Measurements from ENCODE around the gene CNOT4.
"Not testable (repeated sequence)": the region's sequence is repeated elsewhere in the genome, so short reads cannot be mapped to it uniquely, and the experiment has no call there.

CNOT4 gene

GRCh38 chr7:135355377-135356048, 154.4 kb downstream of the CNOT4 start:
- DNase-seq = no peak

DNA sequence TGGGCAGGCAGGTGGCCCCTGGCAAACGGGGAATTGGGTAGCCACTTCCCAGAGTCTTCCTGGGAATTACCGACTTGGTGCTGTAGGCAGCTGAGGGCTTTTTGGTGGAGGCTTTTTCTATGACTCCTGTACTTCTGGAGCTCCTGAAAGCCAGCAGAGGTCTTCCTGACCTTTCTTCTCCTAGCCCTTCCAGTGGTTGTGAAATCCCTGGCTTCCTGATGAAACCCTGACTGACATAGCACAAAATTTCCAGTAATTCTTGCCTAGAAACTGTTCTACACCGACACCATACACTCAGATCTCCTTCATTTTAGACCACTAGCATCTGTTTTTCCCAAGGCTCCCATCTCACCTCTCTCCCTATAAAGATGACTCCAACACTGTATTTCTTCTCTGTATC, 156.1 kb downstream of the CNOT4 start:
- no peak for DNase-seq

- DNase-seq = no peak
Measured at GRCh38 chr7:135352285-135352684, 157.6 kb downstream of the CNOT4 start.

DNA sequence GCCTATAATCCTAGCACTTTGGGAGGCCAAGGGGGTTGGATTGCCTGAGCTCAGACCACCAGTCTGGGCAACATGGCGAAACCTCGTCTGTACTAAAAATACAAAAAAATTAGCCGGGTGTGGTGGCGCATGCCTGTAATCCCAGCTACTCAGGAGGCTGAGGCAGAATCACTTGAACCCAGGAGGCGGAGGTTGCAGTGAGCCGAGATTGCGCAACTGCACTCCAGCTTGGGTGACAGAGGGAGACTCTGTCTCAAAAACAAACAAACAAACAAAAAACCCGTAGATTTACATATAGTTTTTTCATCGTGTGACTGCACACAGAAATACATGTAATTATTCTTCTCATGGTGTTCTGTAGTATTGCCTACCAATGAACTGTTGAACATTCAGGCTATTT, 158.8 kb downstream of the CNOT4 start:
- DNase-seq = not testable (repeated sequence)

DNA sequence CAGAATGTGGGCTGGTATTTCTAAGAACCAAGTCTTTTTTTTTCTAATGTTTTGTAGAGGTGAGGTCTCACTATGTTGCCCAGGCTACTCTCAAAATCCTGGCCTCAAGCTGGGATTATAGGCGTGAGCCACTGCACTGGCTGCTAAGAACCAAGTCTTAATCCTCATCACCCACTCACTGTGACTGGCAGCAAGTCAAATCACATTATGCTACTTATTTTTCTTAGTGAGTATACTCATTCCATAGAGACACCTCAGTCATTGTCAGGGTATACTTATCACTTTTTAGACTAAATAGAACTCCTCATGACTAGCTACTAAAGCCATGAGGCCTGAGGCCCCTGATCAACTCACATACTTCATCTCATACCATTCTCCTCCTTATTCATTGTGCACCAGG, 160.2 kb downstream of the CNOT4 start:
- no peak for DNase-seq

- DNase-seq = no peak
Measured at GRCh38 chr7:135348493-135348892, 161.4 kb downstream of the CNOT4 start.

DNA sequence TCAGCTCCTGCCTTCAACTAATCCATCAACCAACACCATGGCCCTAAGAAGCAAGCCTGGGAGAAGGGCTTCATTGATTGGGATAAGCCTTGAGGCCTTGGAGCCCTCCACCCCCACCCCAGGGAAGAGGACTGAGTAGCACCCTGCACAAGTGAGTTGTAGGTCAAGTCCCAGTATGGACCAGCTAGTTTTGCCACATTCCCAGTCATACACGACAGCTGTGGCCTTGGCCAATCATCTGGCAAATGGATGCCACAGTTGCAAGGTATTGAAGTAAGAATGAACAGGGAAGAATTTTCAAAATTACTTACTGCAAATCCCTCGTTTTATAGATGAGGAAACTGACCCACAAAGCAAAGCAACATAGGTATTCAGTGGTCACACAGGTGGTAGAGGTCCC, 166.5 kb downstream of the CNOT4 start:
- no peak for DNase-seq

GRCh38 chr7:135342887-135343286, 167.0 kb downstream of the CNOT4 start:
- DNase-seq = no peak

- no peak for DNase-seq
Measured at GRCh38 chr7:135341049-135341448, 168.9 kb downstream of the CNOT4 start.

- no peak for DNase-seq
Measured at GRCh38 chr7:135337977-135338550, 171.8 kb downstream of the CNOT4 start.

DNA sequence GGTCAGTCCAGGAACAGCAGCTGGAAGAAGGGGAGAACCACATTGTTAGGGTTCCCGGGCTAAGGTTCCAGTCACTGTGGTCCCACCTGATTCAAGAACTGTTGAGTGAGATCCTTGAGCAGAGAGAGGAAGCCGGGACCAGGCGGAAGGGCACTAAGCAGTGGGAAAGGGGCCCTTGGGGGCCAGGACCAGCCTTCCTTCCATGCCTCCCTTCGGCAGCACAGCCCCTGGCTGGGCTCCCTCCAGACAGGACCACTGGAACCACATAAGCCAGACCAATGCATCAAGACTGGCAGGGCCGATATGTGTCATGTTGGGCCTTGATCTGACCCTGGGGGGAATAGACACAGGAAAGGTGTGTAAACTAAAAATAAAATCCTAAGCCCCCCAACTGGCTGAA, 172.4 kb downstream of the CNOT4 start:
- DNase-seq = no peak

GRCh38 chr7:135335628-135336139, 174.2 kb downstream of the CNOT4 start:
- DNase-seq = peak; percentile 60

- no peak for DNase-seq
Measured at GRCh38 chr7:135334830-135335543, 174.9 kb downstream of the CNOT4 start.

DNA sequence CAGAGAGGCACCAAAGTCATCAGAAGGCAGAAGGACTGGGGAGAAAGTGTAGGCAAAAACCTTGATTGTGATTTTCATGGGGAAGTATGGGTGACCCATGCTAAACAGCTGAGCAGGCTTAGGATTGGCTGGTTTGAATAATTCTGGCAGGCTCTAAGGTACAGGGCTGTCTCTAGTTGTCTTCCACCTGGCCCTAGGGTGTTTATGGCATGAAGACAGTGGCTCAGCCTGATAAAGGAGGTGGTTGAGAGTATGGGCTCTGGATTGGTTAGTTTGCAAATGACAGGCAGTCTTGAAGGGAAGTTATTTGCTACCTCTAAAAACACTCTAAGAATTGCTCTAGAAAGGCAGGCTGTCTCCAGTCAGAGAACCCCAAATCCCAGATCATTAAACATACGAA, 176.0 kb downstream of the CNOT4 start:
- DNase-seq = no peak

GRCh38 chr7:135333200-135333599, 176.7 kb downstream of the CNOT4 start:
- no peak for DNase-seq

DNA sequence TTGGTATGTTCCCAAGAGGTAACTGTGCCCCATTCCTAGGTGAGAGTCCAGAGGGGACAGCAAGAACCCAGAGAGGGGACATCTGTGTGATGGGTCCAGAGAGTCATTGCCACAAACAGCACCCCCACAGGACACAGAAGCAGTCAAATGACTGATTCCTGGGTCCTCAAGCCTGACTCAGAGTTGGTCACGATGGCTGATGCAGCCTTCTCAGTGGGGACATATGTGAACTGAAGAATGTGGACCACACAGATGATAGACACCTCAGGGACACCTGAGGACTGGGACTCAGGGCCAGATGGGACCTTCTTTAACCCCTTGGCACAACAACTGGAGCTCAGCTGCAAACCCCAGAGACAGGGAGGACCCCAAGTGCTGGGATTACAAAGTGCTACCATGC, 179.8 kb downstream of the CNOT4 start:
- no peak for DNase-seq

GRCh38 chr7:135328526-135328925, 181.4 kb downstream of the CNOT4 start:
- DNase-seq = no peak

GRCh38 chr7:135328053-135328452, 181.8 kb downstream of the CNOT4 start:
- DNase-seq = no peak

GRCh38 chr7:135327458-135327857, 182.4 kb downstream of the CNOT4 start:
- DNase-seq = no peak

DNA sequence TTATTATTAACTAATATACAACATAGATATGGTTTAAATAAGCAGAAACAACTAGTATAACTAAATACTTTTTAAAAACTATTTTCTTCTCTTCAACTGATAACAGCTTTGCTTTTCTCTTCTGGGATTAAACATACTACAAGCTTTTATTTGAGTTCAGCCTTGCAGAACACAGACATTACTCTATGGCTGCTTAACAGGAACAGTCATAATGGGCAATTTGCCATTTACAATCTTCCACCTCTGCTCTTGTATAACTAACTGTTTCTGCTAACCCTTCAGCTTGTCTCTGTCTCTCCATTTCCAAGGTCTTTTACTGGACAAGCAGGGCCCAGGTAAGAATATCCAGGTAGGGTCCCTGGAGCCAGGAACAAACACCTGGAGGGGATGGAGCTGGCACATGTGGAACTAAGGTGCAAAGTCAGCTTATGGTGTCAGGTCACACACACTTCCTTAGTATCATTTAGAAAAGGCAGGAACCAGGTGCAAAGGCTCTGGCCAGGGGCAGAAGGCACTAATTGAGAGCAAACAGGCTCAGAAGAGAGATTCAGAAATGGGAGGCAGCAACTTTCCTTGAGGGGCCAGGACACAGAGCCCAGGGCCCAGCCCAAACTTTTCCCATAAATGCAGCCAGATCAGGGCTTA, 183.1 kb downstream of the CNOT4 start:
- no peak for DNase-seq

DNA sequence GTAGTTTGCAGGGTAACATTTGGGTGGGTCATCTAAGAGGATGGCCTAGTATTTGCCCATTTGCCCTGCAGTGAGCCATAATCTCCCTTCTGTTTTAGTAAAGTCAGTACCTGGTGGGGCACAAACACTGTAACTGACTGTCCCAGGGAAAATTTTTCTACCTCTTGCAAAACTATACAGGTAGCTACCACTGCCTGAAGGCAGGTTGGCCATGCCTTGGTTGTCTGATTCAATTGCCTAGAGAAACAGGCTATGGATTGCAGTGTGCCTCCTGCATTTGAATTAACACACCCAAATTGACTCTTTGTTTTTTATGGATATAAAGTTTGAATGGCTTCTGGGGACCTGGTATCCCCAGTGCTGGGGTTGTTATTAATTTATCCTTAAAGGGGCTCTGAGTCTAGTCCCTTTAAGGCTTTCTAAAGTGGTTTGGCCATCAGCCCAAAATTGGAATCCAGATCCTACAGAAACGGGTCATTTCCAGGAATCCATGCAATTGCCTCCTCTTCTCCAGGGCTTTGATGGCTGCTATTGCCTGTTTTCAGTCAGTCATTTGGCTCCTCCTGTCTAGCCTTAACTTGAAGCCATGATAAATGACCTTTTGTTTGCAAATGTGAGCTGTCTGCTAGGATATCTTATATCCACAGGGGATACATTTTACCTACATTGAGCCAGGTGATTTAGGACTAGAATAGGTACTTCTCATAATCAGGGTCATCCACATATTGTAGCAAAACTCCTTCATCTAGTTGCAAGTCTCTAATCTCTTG, 187.1 kb downstream of the CNOT4 start:
- DNase-seq = no peak

- no peak for DNase-seq
Measured at GRCh38 chr7:135321556-135321955, 188.3 kb downstream of the CNOT4 start.

GRCh38 chr7:135320953-135321352, 188.9 kb downstream of the CNOT4 start:
- DNase-seq = not testable (repeated sequence)

Data from stimulated activated CD4-positive, alpha-beta T cell treated with anti-CD3 and anti-CD28 coated beads, Interleukin-15, amount 100 ng/mL, for 24 hours (primary cell).